ENCODE data around the gene ALDH1A1.
"Not testable (repeated sequence)": the region's sequence is repeated elsewhere in the genome, so short reads cannot be mapped to it uniquely, and the experiment has no call there.

The ALDH1A1 gene

GRCh38 chr9:72943844-72944462 is 8.9 kb downstream of the ALDH1A1 start:
- no peak for DNase-seq (ENCODE audit: low read depth)

- DNase-seq (ENCODE audit: low read depth): no peak
Observed at GRCh38 chr9:72942451-72942850, 10.4 kb downstream of the ALDH1A1 start.

- DNase-seq (ENCODE audit: low read depth): not testable (repeated sequence)
Observed at GRCh38 chr9:72939581-72939980, 13.3 kb downstream of the ALDH1A1 start.

- DNase-seq (ENCODE audit: low read depth): no peak
Observed at GRCh38 chr9:72937545-72937944, 15.3 kb downstream of the ALDH1A1 start.

- no peak for DNase-seq (ENCODE audit: low read depth)
Observed at GRCh38 chr9:72936679-72937078, 16.2 kb downstream of the ALDH1A1 start.

- no peak for DNase-seq (ENCODE audit: low read depth)
Observed at GRCh38 chr9:72936266-72936665, 16.6 kb downstream of the ALDH1A1 start.

- DNase-seq (ENCODE audit: low read depth): no peak
Observed at GRCh38 chr9:72935595-72935994, 17.3 kb downstream of the ALDH1A1 start.

- no peak for DNase-seq (ENCODE audit: low read depth)
Observed at GRCh38 chr9:72933730-72934665, 18.9 kb downstream of the ALDH1A1 start.

GRCh38 chr9:72932619-72933018 is 20.2 kb downstream of the ALDH1A1 start:
- DNase-seq (ENCODE audit: low read depth): no peak

GRCh38 chr9:72931897-72932296 is 21.0 kb downstream of the ALDH1A1 start:
- DNase-seq (ENCODE audit: low read depth): no peak

GRCh38 chr9:72931437-72931836 is 21.4 kb downstream of the ALDH1A1 start:
- no peak for DNase-seq (ENCODE audit: low read depth)

GRCh38 chr9:72930828-72931227 is 22.0 kb downstream of the ALDH1A1 start:
- no peak for DNase-seq (ENCODE audit: low read depth)

GRCh38 chr9:72929542-72929941 is 23.3 kb downstream of the ALDH1A1 start:
- no peak for DNase-seq (ENCODE audit: low read depth)

GRCh38 chr9:72928042-72928507 is 24.8 kb downstream of the ALDH1A1 start:
- no peak for DNase-seq (ENCODE audit: low read depth)

- DNase-seq (ENCODE audit: low read depth): no peak
Observed at GRCh38 chr9:72926506-72926905, 26.3 kb downstream of the ALDH1A1 start.

GRCh38 chr9:72925891-72926290 is 27.0 kb downstream of the ALDH1A1 start:
- DNase-seq (ENCODE audit: low read depth): no peak

GRCh38 chr9:72925126-72925789 is 27.6 kb downstream of the ALDH1A1 start:
- no peak for DNase-seq (ENCODE audit: low read depth)

- no peak for DNase-seq (ENCODE audit: low read depth)
Observed at GRCh38 chr9:72924154-72924790, 28.6 kb downstream of the ALDH1A1 start.

- DNase-seq (ENCODE audit: low read depth): no peak
Observed at GRCh38 chr9:72923077-72923476, 29.8 kb downstream of the ALDH1A1 start.

- DNase-seq (ENCODE audit: low read depth): no peak
Observed at GRCh38 chr9:72921888-72922654, 30.8 kb downstream of the ALDH1A1 start.

- no peak for DNase-seq (ENCODE audit: low read depth)
Observed at GRCh38 chr9:72919246-72919945, 33.5 kb downstream of the ALDH1A1 start.

Measured in ELR (cell line).